GM18517 (cell line): ENCODE data around the gene ADSL.
A peak's percentile ranks its signal among the peaks of the same experiment; 100 is the strongest.

ENCODE experiments used
- ATAC-seq: cut with Tn5 transposase; IDR thresholded peaks from one replicate; pipeline ENCODE4 v1.9.1; 2021; ENCODE audit warnings: mild to moderate bottlenecking, moderate library complexity; ENCODE audit not compliant: unreplicated experiment

The ADSL gene

DNA sequence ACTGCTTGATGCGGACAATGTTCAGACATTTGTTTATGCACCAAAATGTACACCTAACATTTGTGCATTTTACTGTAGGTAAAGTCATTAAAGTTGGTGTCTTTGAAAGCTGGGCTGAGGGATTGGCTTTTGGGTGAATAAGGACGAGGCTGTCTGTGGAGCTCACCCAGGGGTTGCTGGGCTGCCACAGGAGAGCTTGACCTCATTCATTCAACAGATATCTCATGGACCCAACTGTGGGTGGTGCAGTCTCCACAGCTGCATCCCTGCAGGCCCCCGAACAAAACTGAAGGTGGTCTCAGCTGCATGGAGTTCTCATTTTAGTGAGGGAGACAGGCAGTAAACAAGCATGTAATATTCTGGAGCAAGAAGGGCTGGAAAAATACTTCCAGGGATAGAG is 56.8 kb downstream of the ADSL start:
- ATAC-seq, result no peak

DNA sequence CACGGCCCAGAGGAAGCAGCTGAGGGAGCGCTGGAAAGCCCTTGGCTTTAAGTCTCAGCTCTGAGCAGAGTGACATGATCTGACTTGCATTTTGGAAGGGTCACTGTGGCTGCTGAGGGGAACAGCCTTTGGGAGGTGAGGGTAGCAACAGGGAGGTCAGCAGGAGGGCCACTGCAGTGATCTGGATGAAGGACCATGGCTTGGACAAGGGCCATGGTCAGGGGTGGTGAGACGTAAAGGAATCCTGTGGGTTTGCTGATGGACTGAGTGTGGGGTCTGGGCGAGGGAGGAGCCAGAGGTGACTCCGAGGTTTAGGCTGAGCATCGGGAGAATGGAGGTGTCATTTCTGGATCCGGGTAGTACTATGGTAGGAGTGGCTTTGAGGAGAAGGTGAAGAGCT is 57.4 kb downstream of the ADSL start:
- ATAC-seq, result no peak

DNA sequence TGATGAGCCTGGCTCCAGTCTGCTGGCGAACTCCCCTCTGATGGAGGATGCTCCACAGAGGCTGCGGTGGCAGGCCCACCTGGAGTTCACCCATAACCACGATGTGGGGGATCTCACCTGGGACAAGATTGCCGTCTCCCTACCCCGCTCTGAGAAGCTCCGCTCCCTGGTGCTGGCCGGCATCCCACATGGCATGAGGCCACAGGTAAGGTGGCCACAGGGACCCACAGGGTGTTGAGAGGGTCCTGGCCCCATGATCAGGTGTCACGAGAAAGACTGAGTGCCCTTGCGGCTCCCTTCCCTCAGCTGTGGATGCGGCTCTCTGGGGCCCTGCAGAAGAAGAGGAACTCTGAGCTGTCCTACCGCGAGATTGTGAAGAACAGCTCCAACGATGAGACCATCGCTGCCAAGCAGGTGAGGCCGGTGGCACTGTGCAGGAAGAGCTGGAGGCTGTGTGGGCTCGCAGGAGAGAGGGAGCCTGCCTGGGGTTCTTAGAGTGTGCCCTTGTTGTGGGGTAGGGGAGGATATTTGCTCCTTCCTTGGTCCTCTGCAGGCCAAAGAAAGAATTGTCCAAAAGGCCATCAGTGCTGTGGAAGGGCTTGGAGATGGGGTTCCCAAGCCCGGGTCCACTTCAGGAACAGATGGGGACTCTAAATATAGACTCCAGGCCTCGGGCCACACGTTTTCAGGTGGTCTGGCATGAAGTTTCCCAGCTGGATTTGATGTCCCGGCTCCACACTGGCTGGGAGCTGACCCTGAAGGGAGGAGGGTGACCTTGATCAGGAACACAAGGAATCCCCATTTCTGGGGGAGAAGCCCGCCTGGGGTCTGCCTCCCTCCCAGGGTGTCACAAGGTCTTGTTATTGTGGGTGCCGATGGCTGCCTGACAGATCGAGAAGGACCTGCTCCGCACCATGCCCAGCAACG is 58.2 kb downstream of the ADSL start:
- no peak for ATAC-seq

GRCh38 chr22:40405178-40406062 is 59.1 kb downstream of the ADSL start:
- no peak for ATAC-seq

GRCh38 chr22:40406063-40406890 is 60.0 kb downstream of the ADSL start:
- no peak for ATAC-seq

- ATAC-seq, result no peak
Observed at GRCh38 chr22:40407021-40407761, 60.9 kb downstream of the ADSL start.

GRCh38 chr22:40407831-40408717 is 61.8 kb downstream of the ADSL start:
- ATAC-seq, result no peak

DNA sequence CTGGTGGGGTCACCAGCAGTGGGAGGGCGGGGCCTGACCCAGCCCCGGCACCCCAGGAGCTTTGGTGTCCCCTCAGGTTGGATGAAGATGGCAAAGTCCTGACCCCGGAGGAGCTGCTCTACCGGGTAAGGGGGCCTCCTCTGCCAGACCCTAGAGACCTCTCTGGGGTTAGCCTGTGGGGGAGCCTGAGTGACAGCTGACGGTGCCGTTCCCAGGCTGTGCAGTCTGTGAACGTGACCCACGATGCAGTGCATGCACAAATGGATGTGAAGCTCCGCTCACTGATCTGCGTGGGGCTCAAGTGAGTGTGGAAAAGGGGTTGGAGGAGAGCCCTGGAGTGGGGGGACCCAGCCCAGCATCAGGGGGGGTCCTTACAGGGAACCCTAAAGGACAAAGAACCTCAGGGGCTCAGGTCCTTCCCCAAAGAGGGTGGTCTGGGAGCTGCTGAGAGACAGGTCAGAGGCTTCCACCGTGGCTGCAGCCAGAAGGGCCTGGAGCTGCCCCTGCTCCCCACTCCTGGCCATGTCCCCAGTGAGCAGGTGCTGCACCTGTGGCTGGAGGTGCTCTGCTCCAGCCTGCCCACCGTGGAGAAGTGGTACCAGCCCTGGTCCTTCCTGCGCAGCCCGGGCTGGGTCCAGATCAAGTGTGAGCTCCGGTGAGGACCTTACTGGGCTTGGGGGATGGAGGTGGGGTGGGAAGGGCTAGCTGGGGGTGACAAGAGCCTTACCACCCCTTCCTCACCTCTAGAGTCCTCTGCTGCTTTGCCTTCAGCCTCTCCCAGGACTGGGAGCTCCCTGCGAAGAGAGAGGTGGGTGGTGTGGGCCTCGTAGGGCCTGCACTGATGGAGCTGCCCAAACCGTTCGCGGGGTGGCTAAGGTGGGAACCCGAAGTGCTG is 62.7 kb downstream of the ADSL start:
- no peak for ATAC-seq

DNA sequence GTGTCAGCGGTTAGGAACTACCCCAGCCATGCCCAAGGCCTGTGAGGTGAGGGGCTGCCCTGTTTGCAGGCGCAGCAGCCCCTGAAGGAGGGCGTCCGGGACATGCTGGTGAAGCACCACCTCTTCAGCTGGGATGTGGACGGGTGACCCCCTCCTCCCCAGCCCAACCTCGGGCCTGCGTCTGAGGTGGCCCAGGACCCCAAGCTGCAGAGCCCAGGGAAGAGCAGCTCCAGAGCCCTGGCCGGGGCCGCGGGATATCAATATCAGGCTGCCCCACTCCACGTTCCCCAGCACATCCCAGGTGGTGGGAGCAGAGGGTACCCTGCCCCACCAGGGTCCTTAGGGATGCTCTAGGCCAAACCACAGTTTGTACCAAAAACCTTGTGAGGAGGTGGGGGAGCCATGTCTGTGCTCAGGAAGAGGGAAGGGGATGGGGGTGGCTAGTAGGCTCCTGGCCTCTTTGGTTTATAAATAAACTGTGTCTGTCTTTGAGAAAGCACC is 63.4 kb downstream of the ADSL start:
- no peak for ATAC-seq

GRCh38 chr22:40410272-40410671 is 64.0 kb downstream of the ADSL start:
- ATAC-seq, result no peak

DNA sequence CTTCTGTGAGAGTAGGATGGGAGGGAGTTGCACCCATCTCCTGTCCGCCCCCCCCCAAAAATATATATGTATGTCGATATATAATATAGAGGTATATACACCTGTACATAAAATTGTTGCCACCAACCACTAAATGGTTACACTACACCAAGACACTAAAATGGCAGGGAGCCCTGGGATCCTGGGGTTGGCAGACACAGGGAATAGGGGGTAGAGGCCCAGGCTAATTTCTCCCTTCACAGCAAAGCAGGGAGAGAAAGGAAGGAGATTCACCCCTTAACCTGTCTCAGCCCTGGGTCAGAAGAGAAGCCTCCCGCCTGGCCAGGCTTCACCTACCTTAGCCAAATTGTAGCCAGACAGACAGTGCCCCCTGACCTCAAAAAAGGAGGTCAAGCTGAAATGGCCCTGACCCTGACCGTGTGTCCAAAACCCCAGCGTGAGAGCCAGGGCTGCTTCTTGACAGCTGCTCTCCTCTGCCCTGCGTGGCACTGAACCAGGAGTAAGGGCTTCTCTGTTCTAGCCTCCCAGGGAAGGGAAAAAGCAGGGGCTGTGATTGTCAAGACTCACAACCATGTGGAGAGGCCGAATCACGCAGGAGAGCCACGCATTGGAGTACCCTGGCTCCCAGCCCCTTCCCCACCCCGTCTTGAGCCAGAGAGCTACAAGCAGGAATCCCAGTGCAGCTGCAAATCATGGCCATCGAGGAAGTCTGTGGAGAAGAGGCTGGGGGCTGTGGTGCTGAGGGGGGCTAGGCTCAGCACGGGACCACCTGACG is 64.6 kb downstream of the ADSL start:
- ATAC-seq, result no peak

DNA sequence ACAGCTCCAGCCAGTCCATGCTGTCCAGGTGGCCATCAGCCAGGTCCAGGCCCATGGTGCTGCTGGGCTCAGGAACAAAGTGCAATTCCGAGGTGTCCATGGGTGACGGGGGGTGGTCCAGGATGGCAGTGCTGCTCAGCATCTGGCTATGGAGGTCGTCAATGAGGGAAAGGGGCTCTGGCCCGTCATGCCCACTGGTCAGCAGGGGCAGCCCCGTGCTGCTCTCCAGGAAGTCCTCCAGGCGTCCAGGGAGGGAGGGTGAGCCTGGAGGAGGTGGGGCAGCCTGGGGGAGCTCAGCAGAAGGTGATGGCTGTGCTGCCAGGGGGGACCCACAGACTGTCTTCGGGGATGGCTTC is 65.2 kb downstream of the ADSL start:
- ATAC-seq, result no peak

GRCh38 chr22:40412441-40412840 is 66.1 kb downstream of the ADSL start:
- peak; percentile 59 for ATAC-seq

- ATAC-seq, result no peak
Observed at GRCh38 chr22:40413873-40414272, 67.6 kb downstream of the ADSL start.

DNA sequence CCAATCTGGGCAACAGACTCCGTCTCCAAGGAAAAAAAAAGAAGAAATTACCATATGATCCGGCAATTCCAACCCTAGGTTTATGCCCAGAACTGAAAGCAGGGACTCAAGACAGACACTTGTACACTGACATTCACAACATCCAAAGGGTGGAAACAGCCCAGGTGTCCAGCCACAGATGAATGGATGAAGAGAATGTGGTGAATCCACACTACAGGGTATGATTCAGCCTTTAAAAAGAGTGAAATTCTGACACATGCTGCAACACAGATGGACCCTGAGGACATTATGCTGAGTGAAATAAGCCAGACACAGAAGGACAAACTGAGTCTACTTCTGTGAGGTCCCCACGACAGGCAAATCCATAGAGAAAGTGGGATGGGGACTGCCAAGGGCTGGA is 68.0 kb downstream of the ADSL start:
- ATAC-seq, result no peak

GRCh38 chr22:40414838-40415505 is 68.7 kb downstream of the ADSL start:
- no peak for ATAC-seq
